Measurements from ENCODE around the gene SPEG. TPM values are rescaled to one million over a fixed set of nuclear protein-coding genes. Genes with fewer than 3 reads are reported as not detected.

The SPEG gene
- total RNA-seq, 4 donors from 2014 or later, result 3.2 to 49.5 (median 10.2) TPM

- peak; percentile 67 to 91 (median 88) for DNase-seq
- Histone ChIP-seq H3K9me3 (no peaks in the 10 kb centered on the region), H3K4me1 (no peaks in the 10 kb centered on the region), H3K4me3 (no peak overlapping the region), H3K27ac (no peak overlapping the region), H3K27me3 (no peaks in the 10 kb centered on the region), H3K36me3 (no peaks in the 10 kb centered on the region)
- peak; percentile 85 to 99 (median 97) for TF ChIP-seq CTCF (IDR thresholded peaks at IDR 0.05)
- no peak for TF ChIP-seq POLR2A (IDR thresholded peaks at IDR 0.05)
Measured at GRCh38 chr2:219530048-219530963, 95.7 kb downstream of the SPEG start.

GRCh38 chr2:219531639-219532377, 97.2 kb downstream of the SPEG start:
- no peaks in the 10 kb centered on the region for H3K27me3 ChIP-seq

GRCh38 chr2:219532378-219532649, 97.7 kb downstream of the SPEG start:
- TF ChIP-seq CTCF (IDR thresholded peaks at IDR 0.05) (no peak), POLR2A (IDR thresholded peaks at IDR 0.05) (no peak)
- no peaks in the 10 kb centered on the region for H3K4me1 ChIP-seq
- H3K9me3 ChIP-seq, result no peaks in the 10 kb centered on the region
- H3K27me3 ChIP-seq, result no peaks in the 10 kb centered on the region
- H3K36me3 ChIP-seq, result no peaks in the 10 kb centered on the region
- no peak overlapping the region for H3K27ac ChIP-seq
- no peak overlapping the region for H3K4me3 ChIP-seq
- DNase-seq, result no peak

More at GRCh38 chr2:219531639-219532377, 97.2 kb downstream of the SPEG start:
- Histone ChIP-seq H3K4me3 (no peak overlapping the region), H3K4me1 (no peaks in the 10 kb centered on the region), H3K9me3 (no peaks in the 10 kb centered on the region), H3K36me3 (no peaks in the 10 kb centered on the region), H3K27ac (no peak overlapping the region)
- DNase-seq, result no peak
- TF ChIP-seq POLR2A (IDR thresholded peaks at IDR 0.05) (no peak), CTCF (IDR thresholded peaks at IDR 0.05) (no peak)

- H3K27me3 ChIP-seq, result no peaks in the 10 kb centered on the region
- no peak overlapping the region for H3K4me3 ChIP-seq
- H3K36me3 ChIP-seq, result peaks cover 0 to 3% (median 0%) of the 10 kb centered on the region in 3 donors
- no peak for TF ChIP-seq CTCF (IDR thresholded peaks at IDR 0.05)
- TF ChIP-seq POLR2A (IDR thresholded peaks at IDR 0.05), result no peak
- no peak for DNase-seq
- H3K9me3 ChIP-seq, result no peaks in the 10 kb centered on the region
- no peaks in the 10 kb centered on the region for H3K4me1 ChIP-seq
- H3K27ac ChIP-seq, result no peak overlapping the region
Measured at GRCh38 chr2:219533930-219534661, 99.5 kb downstream of the SPEG start.

GRCh38 chr2:219536425-219536824, 101.8 kb downstream of the SPEG start:
- Histone ChIP-seq H3K4me1 (peaks cover 0 to under 1% (median 0%) of the 10 kb centered on the region in 4 donors), H3K27ac (no peak overlapping the region), H3K4me3 (no peak overlapping the region), H3K9me3 (no peaks in the 10 kb centered on the region), H3K36me3 (peaks cover 0 to 26% (median 0%) of the 10 kb centered on the region in 3 donors), H3K27me3 (no peaks in the 10 kb centered on the region)
- no peak for DNase-seq
- no peak for TF ChIP-seq CTCF (IDR thresholded peaks at IDR 0.05)
- TF ChIP-seq POLR2A (IDR thresholded peaks at IDR 0.05), result no peak

Measured in Peyer's patch (tissue), 4 donors.